Lower leg skin (tissue), 3 donors: ENCODE data around the gene CCT6B.

Experiments
- POLR2A ChIP-seq, 2 donors: fragments of 450-650 bp; IDR thresholded peaks; one replicate each; pipeline ENCODE4 v1.6.1; 2016 to 2017; ENCODE audit warnings: antibody characterized with exemption in 2 of 2, mild to moderate bottlenecking in 1 of 2, moderate library complexity in 1 of 2
- TF ChIP-seq, protein P1 (sequence below), 3 donors: fragments of 450-650 bp; IDR thresholded peaks; one replicate each; pipeline ENCODE4 v1.5.1; 2016; ENCODE audit warnings: antibody characterized with exemption in 3 of 3, mild to moderate bottlenecking in 3 of 3, moderate library complexity in 2 of 3

- TF ChIP-seq, protein P1, sequence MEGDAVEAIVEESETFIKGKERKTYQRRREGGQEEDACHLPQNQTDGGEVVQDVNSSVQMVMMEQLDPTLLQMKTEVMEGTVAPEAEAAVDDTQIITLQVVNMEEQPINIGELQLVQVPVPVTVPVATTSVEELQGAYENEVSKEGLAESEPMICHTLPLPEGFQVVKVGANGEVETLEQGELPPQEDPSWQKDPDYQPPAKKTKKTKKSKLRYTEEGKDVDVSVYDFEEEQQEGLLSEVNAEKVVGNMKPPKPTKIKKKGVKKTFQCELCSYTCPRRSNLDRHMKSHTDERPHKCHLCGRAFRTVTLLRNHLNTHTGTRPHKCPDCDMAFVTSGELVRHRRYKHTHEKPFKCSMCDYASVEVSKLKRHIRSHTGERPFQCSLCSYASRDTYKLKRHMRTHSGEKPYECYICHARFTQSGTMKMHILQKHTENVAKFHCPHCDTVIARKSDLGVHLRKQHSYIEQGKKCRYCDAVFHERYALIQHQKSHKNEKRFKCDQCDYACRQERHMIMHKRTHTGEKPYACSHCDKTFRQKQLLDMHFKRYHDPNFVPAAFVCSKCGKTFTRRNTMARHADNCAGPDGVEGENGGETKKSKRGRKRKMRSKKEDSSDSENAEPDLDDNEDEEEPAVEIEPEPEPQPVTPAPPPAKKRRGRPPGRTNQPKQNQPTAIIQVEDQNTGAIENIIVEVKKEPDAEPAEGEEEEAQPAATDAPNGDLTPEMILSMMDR (IDR thresholded peaks at IDR 0.05): no peak
- no peak for TF ChIP-seq POLR2A (IDR thresholded peaks at IDR 0.05)
These were observed 38.2 kb upstream of the CCT6B start for GRCh38 chr17:34999456-34999855.
